ENCODE results near the gene BRD8.

The BRD8 gene

DNA sequence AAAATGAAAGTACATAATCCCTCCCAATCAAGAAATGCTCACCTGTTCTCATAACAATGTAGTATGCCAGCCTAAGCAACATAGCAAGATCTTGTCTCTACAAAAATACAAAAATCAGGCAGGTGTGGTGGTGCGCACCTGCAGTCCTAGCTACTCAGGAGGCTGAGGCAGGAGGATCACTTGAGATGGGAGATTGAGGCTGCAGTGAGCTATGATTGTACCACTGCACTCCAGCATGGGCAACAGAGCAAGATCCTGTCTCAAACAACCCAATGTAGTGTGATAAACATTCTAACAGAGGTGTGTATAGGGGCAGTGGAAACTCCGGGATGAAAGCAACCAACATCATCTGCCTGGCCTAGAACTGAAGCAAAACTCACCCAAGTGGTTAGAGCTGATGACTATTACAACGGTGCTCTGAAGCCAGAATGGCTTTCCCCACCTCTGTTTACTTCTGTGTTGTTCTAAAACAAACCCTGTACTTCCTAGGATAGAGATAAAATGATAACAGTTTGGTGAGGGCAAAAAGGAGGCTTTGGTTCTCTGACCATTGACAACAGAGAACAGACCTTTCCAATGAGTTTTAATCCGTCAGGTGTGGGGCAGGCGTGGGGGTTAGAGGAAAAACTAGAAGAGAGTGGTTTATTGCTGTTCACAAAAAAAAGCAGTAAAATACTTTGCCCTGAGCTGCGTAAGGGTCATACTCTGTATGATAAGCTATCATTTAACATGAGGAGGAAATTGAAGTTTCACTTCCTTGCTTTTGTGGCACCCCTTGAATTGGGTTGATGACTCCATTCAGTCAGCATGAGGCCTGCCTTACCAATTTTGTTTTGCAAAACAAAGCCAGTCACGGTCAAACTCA, 75.7 kb downstream of the BRD8 start:
- peak; percentile 8 to 55 (median 40) for DNase-seq

DNA sequence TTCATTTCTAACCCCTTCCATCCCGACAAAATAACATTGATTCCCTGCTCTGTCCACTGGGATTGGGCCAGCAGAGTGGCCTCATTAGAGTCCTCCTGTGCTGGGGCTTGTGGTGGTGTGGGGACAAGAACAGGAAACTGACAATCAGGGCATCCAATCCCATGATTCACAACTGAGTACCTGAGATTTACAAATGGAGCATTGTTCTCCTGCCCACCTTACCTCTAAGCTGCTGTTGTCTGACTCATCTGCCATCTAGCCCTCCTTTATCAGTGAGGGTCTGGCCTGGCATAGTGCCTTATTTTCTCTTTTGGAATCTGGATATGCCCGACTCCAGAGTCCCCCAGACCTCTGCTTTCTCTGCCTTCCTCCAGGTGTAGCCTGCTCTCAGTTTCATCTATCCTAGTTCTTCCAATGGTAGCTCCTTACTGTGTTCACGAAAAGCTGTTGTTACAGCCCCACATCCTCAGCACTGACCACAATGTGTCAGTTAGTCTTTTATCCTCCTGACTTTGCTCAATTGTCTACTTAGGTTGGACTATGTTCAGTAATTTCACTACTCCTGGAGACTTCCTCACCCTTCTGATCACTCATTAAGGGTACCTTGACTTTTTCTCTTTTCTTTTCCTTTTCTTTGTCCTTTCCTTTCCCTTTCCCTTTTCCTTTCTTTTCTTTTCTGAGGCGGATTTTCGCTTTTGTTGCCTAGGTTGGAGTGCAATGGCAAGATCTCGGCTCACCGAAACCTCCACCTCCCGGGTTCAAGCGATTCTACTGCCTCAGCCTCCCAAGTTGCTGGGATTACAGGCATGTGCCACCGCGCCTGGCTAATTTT, 81.2 kb downstream of the BRD8 start:
- no peak for DNase-seq

DNA sequence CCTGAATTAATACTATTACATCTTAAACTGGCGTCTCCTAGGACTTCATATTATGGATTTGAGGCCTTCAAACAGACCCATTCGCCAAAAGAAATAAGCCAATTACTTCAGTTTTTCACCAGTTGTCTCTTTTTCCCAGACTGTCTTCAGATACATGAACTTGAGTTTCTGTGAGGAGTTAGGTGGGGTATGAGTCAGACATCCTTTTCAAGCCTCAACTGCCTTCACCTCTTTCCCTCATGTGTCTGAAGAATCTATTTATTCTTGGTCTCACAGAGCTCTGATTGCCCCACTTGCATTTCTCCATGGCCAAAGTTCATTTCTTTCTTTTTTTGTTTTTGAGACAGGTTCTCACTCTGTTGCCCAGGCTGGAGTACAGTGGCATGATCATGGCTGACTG, 82.1 kb downstream of the BRD8 start:
- DNase-seq: no peak

DNA sequence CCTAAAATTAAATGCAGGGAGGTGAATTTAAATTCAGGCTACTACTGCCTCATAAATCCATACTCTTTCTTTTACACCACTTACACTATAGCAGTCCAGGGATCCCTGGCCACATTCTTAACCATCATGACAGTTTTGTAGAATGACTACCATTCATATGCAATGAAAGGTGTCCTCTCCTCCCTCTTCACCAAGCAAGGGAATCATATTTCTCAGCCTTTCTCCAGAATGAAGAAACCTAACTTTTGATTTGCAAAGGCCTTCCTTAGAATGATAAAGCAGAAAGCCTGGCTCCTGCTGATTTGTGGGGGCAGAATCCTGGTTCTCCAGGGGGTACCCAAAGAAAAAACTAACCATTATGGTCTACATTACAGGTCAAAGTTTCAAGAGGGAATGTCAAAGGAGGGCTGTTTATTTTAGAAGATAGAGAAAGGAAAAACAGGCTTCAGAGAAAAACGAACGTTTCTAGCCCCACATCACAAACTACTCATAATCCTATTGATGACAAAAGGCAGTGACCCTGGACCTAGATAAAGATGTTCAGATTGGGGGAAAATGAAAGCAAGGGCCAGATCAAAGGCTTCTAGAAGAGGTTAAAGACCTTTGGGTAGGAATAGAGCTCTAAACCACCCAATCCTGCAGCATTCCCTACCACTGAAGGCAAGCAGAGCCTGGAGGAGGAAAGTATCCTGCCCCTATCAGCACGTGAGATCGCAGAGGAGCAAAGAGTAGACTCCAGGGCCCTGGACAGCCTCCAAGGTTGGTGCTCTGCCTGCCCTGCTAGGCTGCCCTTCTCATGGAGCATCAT, 83.1 kb downstream of the BRD8 start:
- DNase-seq: no peak

DNA sequence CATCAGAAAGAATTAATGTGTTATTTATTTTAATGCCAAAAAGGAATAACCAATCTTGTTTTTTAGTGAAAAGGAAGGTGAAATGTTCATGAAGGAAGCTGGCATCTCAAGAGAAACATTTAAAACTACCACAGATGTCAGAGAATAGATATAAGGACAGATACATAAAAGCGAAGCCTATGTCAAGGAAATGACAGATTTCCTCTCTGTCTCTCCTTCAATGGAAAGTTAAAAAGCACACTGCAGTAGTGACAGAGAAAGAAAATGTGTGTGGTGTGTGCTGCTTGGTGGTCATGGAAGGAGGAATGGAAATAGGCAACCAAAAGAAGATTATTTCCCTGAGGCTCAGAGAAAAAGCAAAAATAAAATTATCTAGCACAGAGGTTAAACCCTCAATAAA, 85.4 kb downstream of the BRD8 start:
- DNase-seq: no peak

DNA sequence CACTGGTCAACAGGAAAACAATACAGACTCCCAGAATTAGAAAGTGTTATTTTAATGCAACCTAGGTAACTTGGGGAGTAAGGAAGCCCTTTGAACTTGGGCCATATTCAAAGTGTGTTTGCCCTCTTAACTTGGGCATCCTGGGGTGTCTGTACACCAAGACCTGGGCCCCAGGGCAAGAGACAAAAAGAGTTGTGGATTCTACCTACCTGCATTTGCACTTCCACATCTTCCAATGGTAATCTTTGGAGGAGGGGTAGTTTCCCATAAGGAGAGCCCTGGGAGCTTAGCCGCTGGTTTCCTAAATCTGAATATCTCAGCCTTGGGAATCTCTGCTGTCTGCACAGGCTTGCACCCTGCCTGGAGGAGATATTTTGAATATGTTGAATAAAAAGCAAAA, 86.1 kb downstream of the BRD8 start:
- DNase-seq: no peak

DNA sequence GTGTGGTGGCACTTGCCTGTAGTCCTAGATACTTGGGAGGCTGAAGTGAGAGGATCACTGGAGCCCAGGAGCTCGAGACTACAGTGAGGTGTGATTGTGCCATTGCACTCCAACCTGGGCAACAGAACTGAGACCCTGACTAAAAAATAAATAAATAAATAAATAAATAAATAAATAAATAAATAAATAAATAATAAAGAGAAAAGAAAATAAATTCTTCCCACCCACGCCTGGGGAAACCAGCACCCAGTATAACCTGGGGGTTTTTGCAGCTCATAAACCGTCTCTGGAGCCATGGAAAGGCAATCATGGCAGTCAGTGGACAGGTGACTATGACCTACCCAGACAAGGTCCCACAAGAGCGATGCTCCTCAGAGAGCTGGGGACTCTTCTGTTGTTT, 86.7 kb downstream of the BRD8 start:
- DNase-seq: no peak

All from suppressor macrophage (primary cell).